ENCODE data around the gene DDR2.

Gene DDR2

DNA sequence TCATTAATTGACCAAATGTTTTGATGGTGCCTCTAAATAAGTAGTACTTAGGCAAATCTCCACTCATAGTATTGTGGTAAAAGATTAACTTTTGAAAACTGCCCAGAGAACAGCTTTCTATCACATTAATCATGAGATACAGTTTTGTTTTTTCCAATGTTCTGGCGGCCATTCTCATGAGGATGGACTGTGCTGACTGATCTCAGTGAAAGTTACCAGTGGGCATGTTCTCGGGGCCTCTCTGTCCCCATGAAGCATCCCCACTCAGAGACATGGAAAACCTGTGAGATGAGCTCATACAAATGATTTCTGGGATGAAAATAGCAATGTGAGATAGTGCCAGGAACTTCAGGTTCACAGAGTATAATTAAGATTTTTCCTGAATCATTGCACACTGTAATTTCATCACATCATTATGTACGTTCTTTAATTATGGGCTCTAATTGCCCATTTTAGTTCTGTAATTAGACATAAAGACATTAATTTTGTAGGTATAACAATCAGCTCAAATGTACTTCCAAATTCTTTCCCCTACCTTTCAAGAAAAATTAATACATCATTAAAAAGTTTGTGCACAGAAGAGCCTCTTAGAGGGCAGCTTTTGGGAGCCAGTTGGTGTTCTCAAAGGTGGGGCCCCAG lies 40.5 kb downstream of the DDR2 start:
- no peak for DNase-seq (ENCODE audit: low spot score)

DNA sequence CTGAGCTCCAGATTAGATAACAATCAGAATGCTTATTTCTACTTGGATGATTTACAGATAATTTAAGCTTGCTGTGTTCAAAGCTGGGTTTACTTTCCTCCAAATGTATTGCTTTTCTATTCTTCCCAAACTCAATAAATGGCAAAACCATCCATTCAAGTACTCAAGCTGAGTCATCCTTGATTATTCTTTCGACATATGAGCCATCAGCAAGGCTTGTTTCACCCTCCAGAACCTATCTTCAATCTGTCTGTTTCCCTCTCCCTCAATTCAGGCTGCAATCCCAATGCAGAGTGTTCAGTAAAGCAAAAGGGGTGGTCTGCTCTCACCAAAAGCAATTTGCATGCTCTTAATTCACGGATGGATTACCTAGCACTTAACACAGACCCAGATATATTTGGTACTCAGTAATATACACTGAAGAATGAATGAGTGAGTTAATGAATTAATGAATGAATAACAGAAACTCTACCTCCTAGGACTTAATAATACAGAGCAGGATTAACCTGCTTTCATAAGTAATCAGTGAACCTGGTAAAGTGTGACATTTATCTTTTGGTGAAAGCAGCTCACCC lies 41.9 kb downstream of the DDR2 start:
- no peak for DNase-seq (ENCODE audit: low spot score)

DNA sequence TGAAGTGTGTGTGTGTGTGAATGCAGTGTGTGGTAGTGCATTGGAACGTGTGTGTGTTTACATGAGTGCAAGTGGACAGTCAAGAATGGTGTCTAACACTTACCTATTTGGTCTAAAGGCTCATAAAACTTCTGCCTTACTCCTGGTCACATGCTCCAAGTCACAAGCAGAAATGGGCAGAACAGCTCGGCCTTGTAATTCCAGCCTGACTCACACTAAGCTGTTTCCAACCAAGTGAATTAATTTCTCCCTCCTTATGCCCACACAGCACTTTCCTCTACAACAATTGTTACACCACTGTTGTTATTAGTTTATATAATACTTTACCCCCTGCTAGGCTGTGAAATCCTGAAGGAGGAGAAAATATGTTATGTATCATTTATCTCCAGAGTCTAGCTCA lies 43.8 kb downstream of the DDR2 start:
- DNase-seq (ENCODE audit: low spot score), result no peak

DNA sequence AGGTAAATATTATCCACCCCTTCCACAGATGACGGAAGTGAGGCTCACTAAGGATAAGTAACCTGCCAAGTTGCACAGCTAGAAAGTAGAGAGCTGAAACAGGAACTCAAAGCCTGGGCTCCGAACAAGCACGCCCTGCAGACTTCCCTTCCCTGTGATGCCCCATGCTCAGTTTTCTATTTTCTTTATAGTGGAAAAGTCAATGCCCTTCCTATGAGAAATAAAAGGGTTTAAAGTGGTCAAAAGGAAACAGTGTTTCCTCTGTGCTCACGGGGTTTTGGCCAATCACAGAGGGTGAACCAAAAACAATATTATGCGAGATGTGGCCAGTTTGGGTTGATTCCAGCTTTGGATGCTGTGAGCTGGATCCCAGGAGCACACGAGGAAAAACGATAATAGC lies 44.5 kb downstream of the DDR2 start:
- DNase-seq (ENCODE audit: low spot score), result no peak

DNA sequence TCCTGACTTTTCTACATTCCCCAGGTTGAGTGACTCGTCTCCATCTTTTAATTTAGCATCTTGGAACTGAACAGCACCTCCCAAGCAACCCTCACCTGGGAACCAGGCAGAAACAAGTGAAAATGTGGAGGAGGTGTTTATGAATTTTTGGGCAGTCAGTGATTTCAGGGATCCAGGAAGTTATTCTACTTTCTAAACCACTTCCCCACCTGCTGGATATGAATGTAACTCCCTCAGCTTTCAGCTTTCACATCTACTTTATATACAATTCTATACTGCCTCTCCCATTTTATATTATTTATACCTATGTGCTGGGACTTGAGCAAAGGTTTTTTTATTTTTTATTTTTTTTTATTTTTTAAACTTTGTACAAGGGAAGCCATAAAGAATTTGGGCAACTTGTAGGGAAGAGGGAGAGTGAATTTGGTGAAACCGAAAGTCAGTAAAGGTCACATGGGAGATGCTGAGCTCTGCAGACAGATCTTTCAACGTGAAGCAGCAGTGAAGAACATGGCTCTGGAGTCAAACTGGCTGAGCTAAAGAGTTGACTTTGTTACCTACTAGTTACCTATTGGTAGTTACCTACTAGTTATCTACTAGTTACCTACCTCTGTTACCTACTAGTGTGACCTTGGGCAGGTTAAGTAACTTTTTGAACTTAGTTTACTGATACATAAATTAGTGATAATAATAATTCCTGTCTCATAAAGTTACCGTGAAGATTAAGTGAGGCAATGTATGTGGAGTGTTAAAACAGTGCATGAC lies 45.5 kb downstream of the DDR2 start:
- DNase-seq (ENCODE audit: low spot score), result no peak

DNA sequence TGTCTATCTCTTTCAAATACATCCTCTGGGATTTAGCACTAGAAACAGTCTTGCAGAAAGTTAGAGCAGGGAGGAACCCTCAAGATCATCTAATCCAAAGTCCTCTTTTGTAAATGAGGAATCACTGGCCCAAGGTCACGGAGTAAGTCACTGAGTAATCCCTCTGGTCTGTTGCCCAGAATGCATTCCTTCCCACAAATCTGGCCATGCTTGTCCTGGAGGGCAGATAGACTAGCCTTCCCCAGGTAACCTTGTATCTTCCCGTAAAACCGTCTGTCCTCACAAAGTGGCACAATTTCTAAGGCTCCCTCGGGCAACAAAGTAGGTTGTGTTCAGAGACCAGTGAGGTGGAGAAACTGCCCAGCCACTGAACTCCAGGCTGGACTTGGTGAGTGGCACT lies 46.2 kb downstream of the DDR2 start:
- DNase-seq (ENCODE audit: low spot score), result no peak

DNA sequence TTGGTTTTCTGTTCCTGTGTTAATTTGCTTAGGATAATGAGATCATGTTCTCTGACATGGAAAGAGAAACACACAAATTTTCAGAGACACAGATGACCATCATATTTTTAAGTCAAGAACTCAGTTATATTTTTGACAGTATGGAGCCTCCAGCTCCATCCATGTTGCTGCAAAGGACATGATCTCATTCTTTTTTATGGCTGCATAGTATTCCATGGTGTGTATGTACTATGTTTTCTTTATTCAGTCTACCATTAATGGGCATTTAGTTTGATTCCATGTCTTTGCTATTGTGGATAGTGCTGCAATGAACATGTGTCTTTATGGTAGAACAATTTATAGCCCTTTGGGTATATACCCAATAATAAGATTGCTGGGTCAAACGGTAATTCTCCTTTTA lies 47.0 kb downstream of the DDR2 start:
- no peak for DNase-seq (ENCODE audit: low spot score)

DNA sequence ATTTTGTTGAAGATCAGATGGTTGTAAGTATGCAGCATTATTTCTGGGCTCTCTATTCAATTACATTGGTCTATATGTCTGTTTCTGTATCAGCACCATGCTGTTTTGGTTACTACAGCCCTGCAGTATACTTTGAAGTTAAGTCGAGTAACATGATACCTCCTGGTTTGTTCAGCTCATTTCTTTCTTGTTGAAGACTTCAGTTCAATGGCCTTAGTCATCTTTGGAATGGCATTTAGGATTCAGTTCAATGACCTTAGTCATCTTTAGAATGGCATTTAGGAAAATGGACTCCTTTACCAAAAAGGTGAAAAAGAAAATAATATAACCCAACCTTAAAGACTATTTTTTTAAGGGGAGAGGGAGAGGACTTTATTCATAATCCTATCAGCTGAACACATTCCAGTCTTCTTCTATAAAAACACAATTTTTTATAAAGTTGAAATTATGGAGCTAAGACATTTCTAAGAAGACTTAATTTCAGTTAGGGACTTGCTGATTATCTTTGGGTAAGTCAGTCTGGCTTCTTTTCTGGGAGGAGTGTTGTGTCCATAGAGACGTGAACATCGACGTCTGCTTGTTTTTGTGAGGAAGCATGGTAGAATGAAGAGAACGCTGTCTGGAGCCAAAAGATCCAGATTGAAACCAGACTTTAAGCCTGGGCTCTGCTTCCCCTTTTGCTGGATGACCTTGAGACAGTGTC lies 48.3 kb downstream of the DDR2 start:
- no peak for DNase-seq (ENCODE audit: low spot score)

DNA sequence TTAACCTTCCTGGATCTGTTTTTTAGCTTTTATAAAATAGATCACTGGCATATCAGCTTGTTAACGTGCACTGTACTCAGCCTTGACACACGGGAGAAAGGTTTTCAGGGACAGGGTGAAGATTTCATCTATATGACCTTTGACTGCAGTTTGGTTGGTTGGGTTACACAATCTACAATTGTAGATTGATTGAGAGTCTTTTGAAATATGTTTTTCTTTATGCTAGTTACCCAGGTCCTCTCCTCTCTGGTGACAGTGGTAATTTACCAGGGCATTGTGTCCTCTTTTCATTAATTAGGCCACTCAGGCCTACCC lies 48.8 kb downstream of the DDR2 start:
- no peak for DNase-seq (ENCODE audit: low spot score)

DNA sequence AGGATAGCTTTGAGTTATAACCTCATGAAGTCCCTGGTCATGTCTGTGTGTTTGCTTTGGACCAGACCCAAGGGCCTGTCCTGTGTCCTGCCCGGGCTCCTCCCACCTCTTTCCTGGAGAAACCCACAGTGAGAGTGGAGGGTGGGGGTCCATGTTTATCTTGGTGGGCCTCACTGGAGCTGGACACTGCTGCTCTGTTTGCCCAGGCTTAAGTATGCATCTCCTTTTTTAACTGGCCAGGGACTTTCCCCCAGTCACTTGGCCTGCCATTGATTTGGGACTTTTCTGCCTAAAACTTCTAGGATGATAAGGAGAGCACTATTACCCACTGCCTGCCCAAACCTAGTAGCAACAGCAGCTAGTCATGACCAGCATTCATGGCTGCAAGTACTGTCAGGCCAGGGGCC lies 49.8 kb downstream of the DDR2 start:
- DNase-seq (ENCODE audit: low spot score), result no peak

DNA sequence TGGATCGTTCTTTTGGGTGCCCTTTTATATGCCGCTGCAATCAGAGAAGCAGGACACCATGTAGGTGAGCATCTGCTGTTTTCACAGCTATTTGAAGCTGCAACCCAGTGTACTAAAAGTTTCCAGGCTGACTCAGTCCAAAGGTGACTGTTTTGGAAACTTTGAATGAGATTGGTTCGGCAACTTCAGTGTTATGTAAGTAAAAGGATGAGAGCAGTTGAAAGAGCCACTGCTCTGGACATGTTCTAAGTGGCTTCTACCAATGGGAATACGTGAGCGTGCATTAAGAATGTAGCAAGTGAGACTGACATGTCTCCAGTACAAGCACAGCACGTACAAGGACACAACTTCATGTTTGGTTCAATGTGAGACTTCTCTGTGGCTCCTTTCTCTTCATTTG lies 55.6 kb downstream of the DDR2 start:
- no peak for DNase-seq (ENCODE audit: low spot score)

DNA sequence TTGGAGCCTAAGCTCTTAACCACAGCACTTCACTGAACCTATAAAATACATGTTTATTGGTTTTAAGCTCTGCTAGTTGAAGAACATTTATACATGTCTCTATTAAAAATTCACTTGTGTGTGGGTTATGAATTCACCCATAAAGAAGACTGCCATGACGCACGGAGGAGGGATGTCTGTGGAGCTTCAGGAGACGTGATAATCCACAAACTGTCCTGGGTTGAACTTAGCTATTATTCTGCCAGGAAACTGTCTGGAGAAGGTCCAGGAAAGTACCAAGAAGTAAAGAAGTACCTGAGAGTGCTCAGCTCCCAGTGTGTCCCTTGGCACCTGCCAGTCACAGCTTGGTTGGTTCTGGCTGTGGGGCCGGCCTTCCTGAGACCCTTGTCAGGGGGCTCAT lies 56.3 kb downstream of the DDR2 start:
- DNase-seq (ENCODE audit: low spot score), result no peak

DNA sequence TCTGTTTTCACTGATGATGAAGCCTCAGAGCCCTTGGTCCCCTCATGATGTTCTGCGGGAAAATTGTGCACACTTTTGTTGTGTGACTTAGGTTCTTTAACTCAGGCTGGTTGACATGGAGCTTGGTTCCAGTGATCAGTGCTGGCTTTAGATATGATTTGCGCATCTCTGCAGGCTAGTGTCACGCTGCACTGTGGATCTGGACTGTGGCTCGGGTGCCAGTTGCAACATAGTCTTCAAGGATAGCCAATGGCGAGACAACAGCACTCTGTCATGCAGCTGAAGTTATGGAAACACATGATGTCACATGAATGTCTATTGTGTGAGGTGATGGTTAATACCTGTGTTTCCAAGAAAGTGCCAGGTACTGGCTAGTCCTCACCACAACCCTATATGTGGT lies 56.7 kb downstream of the DDR2 start:
- no peak for DNase-seq (ENCODE audit: low spot score)

DNA sequence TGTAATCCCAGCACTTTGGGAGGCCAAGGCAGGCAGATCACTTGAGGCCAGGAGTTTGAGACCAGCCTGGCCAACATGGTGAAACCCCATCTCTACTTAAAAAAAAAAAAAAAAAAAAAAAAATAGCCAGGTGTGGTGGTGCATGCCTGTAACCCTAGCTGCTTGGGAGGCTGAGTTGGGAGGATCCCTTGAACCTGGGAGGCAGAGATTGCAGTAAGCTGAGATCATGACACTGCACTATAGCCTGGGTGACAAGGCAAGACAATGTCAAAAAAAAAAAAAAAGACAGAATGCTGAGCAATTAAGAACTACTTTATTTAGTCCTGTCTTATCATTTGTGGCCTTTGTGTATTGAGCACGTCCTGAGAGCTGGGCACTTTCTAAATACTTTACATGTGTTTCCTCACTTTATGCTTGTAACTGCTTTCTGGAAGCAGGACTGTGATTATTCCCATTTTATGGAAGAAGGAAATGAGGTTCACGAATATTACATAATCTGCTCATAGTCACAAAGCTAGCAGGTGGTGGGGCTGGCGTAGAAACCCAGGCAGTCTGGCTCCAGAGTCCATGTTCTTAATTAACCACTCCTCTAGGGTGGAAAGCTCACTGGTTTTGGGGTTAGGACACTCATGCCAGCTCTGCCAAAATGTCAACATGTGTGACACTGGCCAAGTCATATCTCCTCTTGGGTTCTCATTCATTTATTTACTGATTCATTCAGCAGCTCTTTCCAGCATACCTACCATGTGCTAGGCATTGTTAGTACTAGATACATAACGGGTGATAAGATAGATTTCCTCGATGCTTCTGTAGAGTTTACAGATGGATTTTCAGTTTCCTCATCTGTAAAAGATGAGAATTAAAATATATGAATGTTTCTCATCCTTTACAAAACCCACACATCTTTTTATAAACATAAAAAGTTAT lies 57.7 kb downstream of the DDR2 start:
- DNase-seq (ENCODE audit: low spot score), result no peak

DNA sequence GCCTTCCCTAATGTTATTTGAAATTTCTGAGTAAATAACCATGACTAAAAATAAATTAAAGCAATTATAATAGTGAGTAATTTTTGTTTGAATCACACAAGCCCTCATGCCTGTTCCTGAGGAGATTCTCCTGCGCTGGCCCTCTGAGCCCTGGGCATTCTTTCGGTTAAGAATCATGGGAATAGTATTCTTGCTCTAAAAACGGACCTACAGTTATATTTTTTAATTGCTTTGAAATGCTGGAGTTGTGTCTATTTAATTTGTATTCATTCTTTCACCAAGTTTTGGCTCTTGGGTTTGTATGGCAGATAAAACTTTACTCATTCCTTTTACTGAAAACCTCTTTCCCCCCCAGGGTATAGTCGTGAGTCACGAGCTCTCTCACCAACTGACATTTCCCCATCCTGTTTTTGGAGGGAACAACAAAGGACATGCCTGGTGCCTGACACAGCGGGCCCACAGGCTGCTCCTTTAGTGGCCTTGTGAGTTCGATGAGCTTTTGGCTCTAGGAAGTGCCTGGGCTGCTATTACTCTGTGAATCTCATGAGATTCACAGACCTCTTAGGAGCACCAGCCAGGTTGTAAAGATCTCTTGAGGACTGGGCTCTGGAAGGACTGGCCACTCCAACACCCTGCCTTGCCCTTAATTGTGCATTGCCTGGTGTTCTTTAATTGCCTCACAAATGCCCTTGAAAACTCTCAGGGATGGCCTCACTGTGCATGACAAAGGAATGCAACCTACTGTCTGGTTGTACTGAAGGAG lies 58.6 kb downstream of the DDR2 start:
- no peak for DNase-seq (ENCODE audit: low spot score)

DNA sequence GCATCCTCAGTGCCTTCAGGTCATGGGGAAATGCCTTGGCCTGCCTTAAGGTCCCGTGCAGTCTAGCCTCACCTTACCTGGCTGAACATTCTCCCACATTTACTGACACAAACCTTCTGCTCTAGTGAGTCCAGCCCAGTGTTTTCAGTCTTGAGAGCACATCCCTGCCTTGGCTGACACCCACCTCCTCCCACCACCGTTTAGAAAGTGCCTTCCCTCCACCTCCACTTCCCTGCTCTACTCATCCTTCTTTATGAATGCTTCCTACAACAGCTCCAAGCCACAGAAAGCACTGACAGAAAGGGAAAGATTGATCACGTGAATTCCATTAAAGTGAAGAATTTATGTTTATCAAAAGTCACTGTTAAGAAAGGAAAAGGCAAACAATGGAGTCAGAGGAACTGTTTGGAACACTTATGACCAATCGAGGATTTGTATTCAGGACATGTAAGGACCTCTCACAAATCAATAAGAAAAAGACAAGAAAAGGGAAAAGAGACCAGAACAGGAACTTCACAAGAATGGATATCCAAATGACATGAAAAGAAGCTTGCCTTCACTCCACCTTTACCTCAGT lies 59.8 kb downstream of the DDR2 start:
- no peak for DNase-seq (ENCODE audit: low spot score)

DNA sequence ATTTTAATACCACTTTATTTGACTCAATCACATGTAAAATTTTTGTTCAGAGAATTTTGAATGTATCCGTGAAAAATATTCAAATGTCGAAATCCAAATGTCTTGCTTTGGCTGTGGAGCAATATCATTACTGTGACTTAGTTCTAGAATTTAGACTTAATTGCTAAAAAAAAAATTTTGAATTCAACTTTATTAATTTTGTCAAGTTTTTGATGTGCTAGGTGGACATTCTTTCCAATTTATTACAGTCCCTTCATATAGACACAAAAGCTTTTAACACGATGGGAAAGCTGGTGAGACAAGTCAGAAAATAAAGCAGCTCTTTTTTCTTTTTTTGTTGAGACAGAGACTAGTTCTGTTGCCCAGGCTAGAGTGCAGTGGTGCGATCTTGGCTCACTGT lies 62.6 kb downstream of the DDR2 start:
- no peak for DNase-seq (ENCODE audit: low spot score)

DNA sequence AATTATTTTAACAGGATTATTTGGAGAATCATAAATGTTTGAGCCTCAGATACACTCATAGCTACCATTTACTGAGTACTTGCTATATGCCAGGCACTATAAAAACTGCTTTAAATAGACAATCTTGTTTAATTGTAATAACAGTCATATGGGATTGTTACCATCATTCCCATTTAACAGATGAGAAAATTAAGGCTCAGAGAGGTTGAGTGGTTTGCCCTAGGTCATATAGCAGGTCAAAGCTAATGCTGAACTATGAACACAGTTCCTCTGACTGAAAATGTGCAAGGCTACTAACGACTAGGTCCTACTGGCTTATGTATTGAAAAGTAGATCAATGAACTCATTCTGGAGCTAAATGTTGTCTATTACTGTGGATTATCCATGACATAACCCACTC lies 63.4 kb downstream of the DDR2 start:
- DNase-seq (ENCODE audit: low spot score), result no peak

DNA sequence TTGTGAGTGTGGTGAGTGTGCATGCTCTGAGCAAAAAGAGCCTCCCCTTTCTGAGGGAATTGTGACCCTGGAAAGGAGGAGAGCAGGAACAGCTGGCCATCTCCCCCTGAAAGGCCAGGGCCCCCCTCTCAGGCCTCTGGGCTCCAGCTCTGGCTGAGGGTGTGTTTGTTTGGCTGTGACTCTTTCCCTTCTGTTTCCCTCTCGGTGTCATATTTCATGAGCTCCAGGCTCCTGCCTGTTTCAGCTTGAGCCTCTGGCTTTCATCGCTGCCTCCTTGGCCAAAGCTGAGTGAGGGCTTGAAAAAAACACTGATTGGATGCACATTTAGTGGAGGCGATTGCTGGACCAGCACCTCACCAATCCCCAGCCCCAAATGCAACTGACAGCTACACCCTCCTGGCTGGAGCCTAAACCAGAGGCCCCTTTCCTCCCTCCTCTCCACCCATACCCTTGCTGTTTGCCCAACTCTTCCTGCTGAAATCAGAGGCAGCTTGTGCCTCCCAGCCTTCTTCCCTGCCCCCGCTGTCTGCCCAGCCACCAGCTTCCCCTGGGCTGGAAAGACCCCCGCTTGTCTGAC lies 64.1 kb downstream of the DDR2 start:
- DNase-seq (ENCODE audit: low spot score), result no peak

DNA sequence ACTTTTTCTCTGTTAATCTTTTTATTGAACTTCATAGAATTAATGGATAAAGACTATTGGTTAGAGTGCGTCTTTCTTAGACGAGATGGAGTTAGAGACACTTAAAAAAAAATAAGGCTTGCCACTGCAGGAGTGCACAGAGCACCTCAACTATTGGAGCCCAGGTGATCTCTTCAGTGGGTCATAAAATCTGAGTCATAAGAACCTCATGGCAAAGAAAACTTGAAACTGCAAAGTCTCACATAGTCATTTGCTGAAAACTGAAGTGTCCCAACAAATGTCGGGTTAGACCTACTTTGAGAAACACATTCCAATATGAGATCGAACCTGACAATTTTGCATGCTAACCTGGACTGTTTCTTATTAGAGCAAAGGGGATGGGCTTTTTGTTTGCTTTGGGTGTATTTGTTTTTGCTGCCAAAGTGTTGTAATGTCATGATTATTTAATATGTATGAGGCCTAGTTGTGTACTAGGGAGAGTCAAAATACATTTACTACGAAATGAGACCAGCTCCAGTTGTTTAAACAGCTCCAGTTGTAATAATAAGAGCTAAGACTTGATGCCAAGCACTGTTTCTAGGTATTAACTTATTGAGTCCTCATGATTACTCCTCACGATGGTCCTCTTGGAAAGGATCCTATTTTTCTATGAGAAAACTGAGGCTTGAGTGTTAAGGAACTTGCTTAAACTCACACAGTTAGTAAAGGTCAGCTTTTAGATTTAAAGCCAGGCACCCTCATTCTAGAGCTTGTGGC lies 65.1 kb downstream of the DDR2 start:
- DNase-seq (ENCODE audit: low spot score), result no peak

Measured in hematopoietic multipotent progenitor cell treated with erythropoietin and hydrocortisone succinate and interleukin-3 and kit ligand, for 15 days (in vitro differentiated cells).